Globus pallidus (tissue), 1 donor: ENCODE results near the gene TRIM2.
"Not testable (repeated sequence)": the region's sequence is repeated elsewhere in the genome, so short reads cannot be mapped to it uniquely, and the experiment has no call there.

Experiments used
- DNase-seq: peaks from one replicate; pipeline ENCODE4 v3.0.0-alpha.2; 2015; ENCODE audit warnings: low spot score

TRIM2 gene

GRCh38 chr4:153204247-153204671, at the start of gene TRIM2:
Gene TRIM2, plus strand, starts transcription at chr4:153204443. Its CDS starts 88 bp downstream, at chr4:153204531.
- DNase-seq, result peak; percentile 97

GRCh38 chr4:153155686-153156085, 48.6 kb upstream of the TRIM2 start:
- DNase-seq, result no peak

GRCh38 chr4:153156263-153156662, 48.0 kb upstream of the TRIM2 start:
- DNase-seq, result peak; percentile 67

GRCh38 chr4:153156721-153157120, 47.5 kb upstream of the TRIM2 start:
- DNase-seq, result no peak

- DNase-seq, result no peak
Observed at GRCh38 chr4:153159016-153159415, 45.2 kb upstream of the TRIM2 start.

GRCh38 chr4:153159728-153160221, 44.5 kb upstream of the TRIM2 start:
- DNase-seq, result no peak

- DNase-seq, result peak; percentile 76
Observed at GRCh38 chr4:153160821-153161220, 43.4 kb upstream of the TRIM2 start.

GRCh38 chr4:153161226-153161963, 42.8 kb upstream of the TRIM2 start:
- peak; percentile 64 for DNase-seq

- not testable (repeated sequence) for DNase-seq
Observed at GRCh38 chr4:153165236-153165635, 39.0 kb upstream of the TRIM2 start.

GRCh38 chr4:153166716-153167501, 37.3 kb upstream of the TRIM2 start:
- DNase-seq, result peak; percentile 94

- DNase-seq, result peak; percentile 98
Observed at GRCh38 chr4:153169776-153170175, 34.5 kb upstream of the TRIM2 start.

- peak; percentile 81 for DNase-seq
Observed at GRCh38 chr4:153170407-153170806, 33.8 kb upstream of the TRIM2 start.

- no peak for DNase-seq
Observed at GRCh38 chr4:153174821-153175567, 29.2 kb upstream of the TRIM2 start.

- DNase-seq, result no peak
Observed at GRCh38 chr4:153176938-153177337, 27.3 kb upstream of the TRIM2 start.

GRCh38 chr4:153177841-153178240, 26.4 kb upstream of the TRIM2 start:
- no peak for DNase-seq

- no peak for DNase-seq
Observed at GRCh38 chr4:153179100-153179499, 25.1 kb upstream of the TRIM2 start.

- no peak for DNase-seq
Observed at GRCh38 chr4:153181293-153181692, 22.9 kb upstream of the TRIM2 start.

GRCh38 chr4:153181700-153182099, 22.5 kb upstream of the TRIM2 start:
- DNase-seq, result no peak

GRCh38 chr4:153183146-153183545, 21.1 kb upstream of the TRIM2 start:
- no peak for DNase-seq

GRCh38 chr4:153185331-153185852, 18.9 kb upstream of the TRIM2 start:
- no peak for DNase-seq

GRCh38 chr4:153186046-153186728, 18.1 kb upstream of the TRIM2 start:
- no peak for DNase-seq
